GM12875 (cell line): ENCODE results near the gene DGCR2.

Experiments
- H3K4me3 ChIP-seq: one replicate; pipeline ENCODE4 v1.5.1; 2011; ENCODE audit warnings: low read depth, low read length, control low read depth
- TF ChIP-seq, protein P1 (sequence below): IDR thresholded peaks from 2 replicates; pipeline ENCODE4 v1.5.1; 2011; ENCODE audit warnings: low read depth, mild to moderate bottlenecking, control low read depth, inconsistent platforms, low read length, moderate library complexity, borderline replicate concordance; ENCODE audit not compliant: insufficient read depth

The DGCR2 gene

DNA sequence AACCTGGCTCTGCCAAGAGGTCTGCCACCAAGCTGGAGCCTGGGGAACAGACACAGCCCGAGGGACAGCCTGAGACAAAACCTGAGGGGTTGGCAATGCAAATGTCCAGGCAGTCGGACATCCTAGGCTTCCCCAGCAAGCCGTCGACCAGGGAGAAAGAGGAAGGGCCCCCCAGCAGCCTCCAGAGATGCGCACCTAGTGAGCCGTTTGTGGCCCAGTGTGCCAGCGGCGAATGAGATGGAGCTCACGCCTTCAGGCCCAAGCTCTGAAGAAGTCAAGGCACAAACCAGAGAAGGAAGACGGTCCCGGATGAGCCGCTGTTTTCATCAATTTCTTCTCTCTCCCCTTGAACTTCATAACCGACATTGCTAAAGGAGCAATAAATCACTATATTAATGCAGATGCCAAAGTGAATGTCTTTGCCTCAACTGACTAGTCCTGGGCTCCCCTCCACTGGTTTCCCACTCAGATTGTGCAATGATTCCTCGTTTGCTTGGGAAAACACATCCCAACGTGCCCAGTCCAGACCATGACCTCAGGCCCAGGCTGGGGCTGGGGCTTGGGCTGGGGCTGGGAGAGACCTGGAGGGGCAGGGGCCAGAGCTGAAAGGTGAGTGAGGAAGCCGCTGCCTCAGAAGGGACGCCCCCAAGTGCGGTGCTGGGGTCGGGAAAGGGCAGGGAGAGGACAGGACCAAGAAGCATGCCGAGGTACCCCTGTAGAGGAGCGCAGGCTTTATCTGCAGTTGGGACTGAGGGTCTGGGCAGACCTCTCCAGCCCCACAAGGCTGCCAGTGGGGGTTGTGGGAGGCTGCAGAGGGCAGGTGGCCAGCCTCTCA is 3.5 kb upstream of the DGCR2 start:
- TF ChIP-seq, protein P1, sequence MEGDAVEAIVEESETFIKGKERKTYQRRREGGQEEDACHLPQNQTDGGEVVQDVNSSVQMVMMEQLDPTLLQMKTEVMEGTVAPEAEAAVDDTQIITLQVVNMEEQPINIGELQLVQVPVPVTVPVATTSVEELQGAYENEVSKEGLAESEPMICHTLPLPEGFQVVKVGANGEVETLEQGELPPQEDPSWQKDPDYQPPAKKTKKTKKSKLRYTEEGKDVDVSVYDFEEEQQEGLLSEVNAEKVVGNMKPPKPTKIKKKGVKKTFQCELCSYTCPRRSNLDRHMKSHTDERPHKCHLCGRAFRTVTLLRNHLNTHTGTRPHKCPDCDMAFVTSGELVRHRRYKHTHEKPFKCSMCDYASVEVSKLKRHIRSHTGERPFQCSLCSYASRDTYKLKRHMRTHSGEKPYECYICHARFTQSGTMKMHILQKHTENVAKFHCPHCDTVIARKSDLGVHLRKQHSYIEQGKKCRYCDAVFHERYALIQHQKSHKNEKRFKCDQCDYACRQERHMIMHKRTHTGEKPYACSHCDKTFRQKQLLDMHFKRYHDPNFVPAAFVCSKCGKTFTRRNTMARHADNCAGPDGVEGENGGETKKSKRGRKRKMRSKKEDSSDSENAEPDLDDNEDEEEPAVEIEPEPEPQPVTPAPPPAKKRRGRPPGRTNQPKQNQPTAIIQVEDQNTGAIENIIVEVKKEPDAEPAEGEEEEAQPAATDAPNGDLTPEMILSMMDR: no peak
- H3K4me3 ChIP-seq: no peak overlapping the region

- H3K4me3 ChIP-seq: no peak overlapping the region
- TF ChIP-seq, protein P1: no peak
These were observed 2.8 kb upstream of the DGCR2 start for GRCh38 chr22:19125011-19125410.

GRCh38 chr22:19124377-19124776 is 2.2 kb upstream of the DGCR2 start:
- TF ChIP-seq, protein P1: no peak
- no peak overlapping the region for H3K4me3 ChIP-seq

GRCh38 chr22:19123936-19124335 is 1.7 kb upstream of the DGCR2 start:
- TF ChIP-seq, protein P1: no peak
- H3K4me3 ChIP-seq: no peak overlapping the region

DNA sequence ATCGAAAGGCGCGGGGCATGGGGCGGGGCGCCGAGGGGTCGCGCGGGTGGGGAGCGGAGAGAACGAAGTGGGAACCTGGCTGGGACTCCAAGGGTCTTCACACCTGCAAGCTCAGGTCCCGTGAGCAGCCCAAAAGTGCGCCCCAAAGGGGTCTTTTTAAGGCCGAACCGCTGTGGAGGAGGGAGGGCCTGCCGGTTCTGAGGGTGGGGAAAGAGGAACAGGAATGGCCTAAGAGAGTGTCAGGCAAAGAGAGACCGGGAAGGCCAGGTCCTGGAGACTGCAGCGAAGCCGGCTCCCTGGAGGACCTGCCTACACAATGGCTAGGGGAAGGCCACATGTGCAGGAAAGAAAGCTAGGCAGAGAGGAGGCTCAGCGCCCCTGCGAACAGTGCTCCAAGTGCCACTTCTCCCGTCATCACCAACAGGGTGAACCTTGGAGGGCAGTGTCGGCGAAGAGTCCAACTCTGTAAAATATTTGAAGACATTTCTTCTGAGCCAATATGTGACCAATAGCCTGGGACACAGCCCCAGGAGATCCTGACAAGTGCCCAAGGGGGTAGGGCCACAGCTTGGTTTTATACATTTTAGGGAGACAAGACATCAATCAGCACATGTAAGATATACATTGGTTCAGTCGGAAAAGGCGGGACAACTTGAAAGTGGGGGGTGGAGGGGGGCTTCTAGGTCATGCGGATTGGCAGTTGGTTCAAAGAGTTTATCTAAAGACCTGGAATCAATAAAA is 710 bp upstream of the DGCR2 start:
- TF ChIP-seq, protein P1: no peak
- peak overlapping the region; percentile 43 for H3K4me3 ChIP-seq

DNA sequence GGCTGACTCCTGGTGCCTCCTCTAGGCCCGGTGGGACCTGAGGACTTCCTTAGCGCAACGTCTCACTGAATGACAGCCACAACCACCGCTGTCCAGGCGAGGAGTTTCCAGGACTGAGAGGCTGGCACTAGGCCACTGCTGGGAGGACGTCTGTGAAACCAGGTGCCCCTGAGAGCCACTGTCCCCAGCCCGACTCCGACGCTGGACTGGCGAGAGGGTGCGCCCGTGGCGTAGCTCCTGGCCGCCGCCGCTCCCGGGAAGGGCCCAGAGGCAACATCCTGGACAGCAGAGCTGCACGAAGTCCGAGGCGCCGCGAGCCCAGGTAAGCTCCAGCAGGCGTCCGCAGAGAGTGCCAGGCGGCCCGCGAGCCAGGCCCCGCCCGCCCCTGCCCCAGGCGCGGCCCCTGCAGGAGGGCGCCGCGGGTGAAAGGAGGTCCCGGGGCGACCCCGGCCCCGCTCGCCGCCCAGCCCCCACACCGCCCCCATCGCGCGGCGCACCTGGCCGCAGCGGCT is 525 bp downstream of the DGCR2 start:
- peak overlapping the region; percentile 91 for H3K4me3 ChIP-seq
- TF ChIP-seq, protein P1: no peak
